GM12878 (cell line): ENCODE measurements around the gene DMD. TPM values are rescaled to one million over a fixed set of nuclear protein-coding genes. Genes with fewer than 3 reads are reported as not detected.

Experiments
- ATAC-seq: fragments of 200-7000 bp; cut with Tn5 transposase; 3 replicates; pipeline ENCODE4 v1.9.1; 2020; ENCODE audit warnings: mild to moderate bottlenecking, moderate library complexity
- BruUV-seq: library from RNA; stranded (reverse); fragments of 400-500 nt; replicated peaks from 2 replicates; lab custom pipeline; 2021; lab: Mats Ljungman, UMichigan
- CTCF ChIA-PET: fragments of 300-600 bp; sonication (Branson Sonifier 250); formaldehyde crosslinking; extraction: SDS; loops from one replicate; lab custom pipeline; 2021; ENCODE audit warnings: inconsistent platforms; lab: Yijun Ruan, JAX
- POLR2A ChIA-PET: fragments of 350-600 bp; formaldehyde crosslinking; extraction: SDS; loops from one replicate; lab custom pipeline; 2021; ENCODE audit warnings: inconsistent platforms; lab: Charles Lee
- RAD21 ChIA-PET: fragments of 300-600 bp; sonication (Branson Sonifier 250); formaldehyde crosslinking; loops from one replicate; lab custom pipeline; 2023; ENCODE audit warnings: antibody characterized with exemption; ENCODE audit not compliant: unreplicated experiment; lab: Charles Lee
- SMC1A ChIA-PET: fragments of 300-600 bp; sonication (Branson Sonifier 250); formaldehyde crosslinking; loops from one replicate; lab custom pipeline; 2023; ENCODE audit not compliant: unreplicated experiment, uncharacterized antibody; lab: Charles Lee
- DNase-seq: peaks from one replicate; pipeline ENCODE4 v3.0.0-alpha.2; 2011; ENCODE audit warnings: low read depth, low spot score
- FAIRE-seq: peaks from 3 replicates; lab custom pipeline; 2011; peaks lifted over from hg19 to GRCh38; lab: Jason Lieb, UNC
- H2AFZ ChIP-seq: 2 replicates; pipeline ENCODE4 v1.6.0; 2011; ENCODE audit warnings: low read depth, low read length, control low read depth; ENCODE audit not compliant: control insufficient read depth
- H3K27ac ChIP-seq: 2 replicates; pipeline ENCODE4 v1.5.1; 2011; ENCODE audit warnings: control low read depth; ENCODE audit not compliant: control insufficient read depth, insufficient read depth
- H3K27me3 ChIP-seq, 2 experiments: replicated peaks in 1 of 2; 2 replicates each; pipeline versions ENCODE4 v1.6.0 to v1.6.1; 2011; ENCODE audit warnings: low read length in 1 of 2; ENCODE audit not compliant: control insufficient read depth in 2 of 2, insufficient read depth in 2 of 2
- H3K36me3 ChIP-seq, 2 experiments: 2 replicates each; pipeline ENCODE4 v1.5.1; 2011; ENCODE audit warnings: low read length in 1 of 2; ENCODE audit not compliant: control insufficient read depth in 2 of 2, insufficient read depth in 2 of 2
- H3K4me1 ChIP-seq: 2 replicates; pipeline ENCODE4 v1.6.1; 2011; ENCODE audit warnings: mild to moderate bottlenecking, low read length, moderate library complexity, mixed read lengths; ENCODE audit not compliant: control insufficient read depth, insufficient read depth
- H3K4me2 ChIP-seq: 2 replicates; pipeline ENCODE4 v1.6.0; 2011; ENCODE audit warnings: control low read depth; ENCODE audit not compliant: control insufficient read depth, insufficient read depth
- H3K4me3 ChIP-seq: fragments of 200-600 bp; sonication (generic); 2 replicates; pipeline ENCODE4 v1.5.1; 2016
- H3K79me2 ChIP-seq: 2 replicates; pipeline ENCODE4 v1.6.0; 2011; ENCODE audit warnings: low read length; ENCODE audit not compliant: control insufficient read depth, insufficient read depth
- H3K9ac ChIP-seq: 2 replicates; pipeline ENCODE4 v1.8.0; 2011; ENCODE audit warnings: low read length, control low read depth, mixed read lengths; ENCODE audit not compliant: control insufficient read depth, insufficient read depth
- H3K9me3 ChIP-seq: replicated peaks from 3 replicates; pipeline ENCODE4 v1.5.1; 2011; ENCODE audit warnings: mild to moderate bottlenecking, low read length; ENCODE audit not compliant: control insufficient read depth, insufficient read depth
- H4K20me1 ChIP-seq: 2 replicates; pipeline ENCODE4 v1.6.0; 2011; ENCODE audit not compliant: control insufficient read depth, insufficient read depth
- MXI1 ChIP-seq: fragments of 150-350 bp; IDR thresholded peaks from 2 replicates; pipeline ENCODE4 v1.6.1; 2011; ENCODE audit warnings: low read depth, mild to moderate bottlenecking, inconsistent platforms, low read length, improper control_type of control experiment
- NFYB ChIP-seq: IDR thresholded peaks from 2 replicates; pipeline ENCODE4 v1.6.1; 2011; ENCODE audit warnings: low read depth, mild to moderate bottlenecking, low read length, improper control_type of control experiment, moderate library complexity; ENCODE audit not compliant: insufficient read depth
- PAX5 ChIP-seq: IDR thresholded peaks from 2 replicates; pipeline ENCODE4 v1.6.1; 2011; ENCODE audit warnings: low read depth, low read length, borderline replicate concordance
- PRDM15 ChIP-seq: fragments of 450-650 bp; formaldehyde crosslinking; IDR thresholded peaks from 2 replicates; pipeline ENCODE4 v1.4.0; 2020; ENCODE audit warnings: mild to moderate bottlenecking, moderate library complexity
- SIN3A ChIP-seq: IDR thresholded peaks from 2 replicates; pipeline ENCODE4 v1.6.1; 2012; ENCODE audit warnings: low read depth, low read length, improper control_type of control experiment
- SPI1 ChIP-seq: IDR thresholded peaks from 2 replicates; pipeline ENCODE4 v1.6.1; 2011; ENCODE audit warnings: low read depth, mild to moderate bottlenecking, low read length, moderate library complexity, borderline replicate concordance; ENCODE audit not compliant: insufficient read depth
- ZNF384 ChIP-seq: IDR thresholded peaks from 2 replicates; pipeline ENCODE4 v1.6.1; 2012; ENCODE audit warnings: low read depth, mild to moderate bottlenecking, low read length, improper control_type of control experiment, borderline replicate concordance
- WGBS: methylation state at CpG from one replicate; pipeline ENCODE4 v1.1.6; 2016; ENCODE audit warnings: low lambda C conversion rate; ENCODE audit not compliant: insufficient replicate concordance, insufficient coverage; ENCODE audit errors: missing lambda C conversion rate; 5-methylcytosine and 5-hydroxymethylcytosine counted together
- in situ Hi-C: fragments of 300-500 bp; cut with MboI; formaldehyde crosslinking; loops from 9 replicates; pipeline ENCODE4 v1.14.3; 2018; ENCODE audit warnings: mixed read lengths
- intact Hi-C: fragments of 100-400 bp; cut with micrococcal nuclease; formaldehyde crosslinking; loops from one replicate; pipeline ENCODE4 v1.14.2; 2022; ENCODE audit not compliant: unreplicated experiment
- polyA plus RNA-seq, 11 experiments: library from polyadenylated mRNA; depleted of rRNA in 4 of 11; unstranded in 6 of 11; stranded (reverse) in 5 of 11; fragments of >200 nt; fragmentation: Nextera tagmentation in 4 of 11; fragmentation: Illumina TruSeq in 1 of 11; extraction: Ambion mirVana in 4 of 11; extraction: Trizol in 1 of 11; gene quantifications; 1 replicate in 1 of 11; 2 replicates in 10 of 11; pipeline versions ENCODE4 v1.2.1 to v1.2.3, GENCODE V29; 2011 to 2016; ENCODE audit warnings: inconsistent platforms in 2 of 11, missing spikeins in 2 of 11, low read depth in 1 of 11
- total RNA-seq, 4 experiments: library from RNA; depleted of rRNA in 3 of 4; stranded (reverse); fragments of >200 nt in 3 of 4; fragmentation: Illumina TruSeq in 1 of 4; extraction: Trizol in 1 of 4; gene quantifications; 2 replicates each; pipeline versions ENCODE4 v1.2.1 to v1.2.3, GENCODE V29; 2013 to 2021

DMD gene
- total and polyA plus RNA-seq, 10 of the 15 experiments (the other 5 are each of a cell fraction or from before 2014, with no cell fraction given) = 1.4 to 24.3 (median 4.3) TPM

- ATAC-seq (no peak; the same call in 2 of the 3 replicates), FAIRE-seq (no peak), DNase-seq (no peak)
- ChIA-PET CTCF (interaction anchor here (1.4 to 2.0 kb wide), 2 partner anchors 103 to 279 kb away, joined by 3 to 7 read pairs; no protein-coding TSS in a partner anchor), SMC1A (interaction anchor here (0.6 to 2.3 kb wide), 4 partner anchors 8 to 345 kb away, joined by 3 to 8 read pairs (median 3); no protein-coding TSS in a partner anchor), POLR2A (no interaction called here), RAD21 (no interaction called here)
- no peak overlapping the region for H2AFZ ChIP-seq
- no peaks in the 10 kb centered on the region for H3K79me2 ChIP-seq
- H3K4me1 ChIP-seq = no peaks in the 10 kb centered on the region
- no peaks in the 10 kb centered on the region for H3K9me3 ChIP-seq
- no peak overlapping the region for H3K27ac ChIP-seq
- no peaks in the 10 kb centered on the region for H4K20me1 ChIP-seq
- TF ChIP-seq SIN3A = no peak
- TF ChIP-seq ZNF384 = no peak
- no peak for TF ChIP-seq NFYB
- H3K9ac ChIP-seq = no peak overlapping the region
- no peak overlapping the region for H3K4me2 ChIP-seq
- intact Hi-C loops = no loop called here
- no peak overlapping the region for H3K4me3 ChIP-seq
- no TSS peak for BruUV-seq
- H3K27me3 ChIP-seq = no peaks in the 10 kb centered on the region; a peak in 1 of 4 replicates
- 22% methylated on average over 2 of the region's 2 CpGs for WGBS
- in situ Hi-C loops = no loop called here
- no peaks in the 10 kb centered on the region for H3K36me3 ChIP-seq
Observed at GRCh38 chrX:31316340-31316991, 1894.9 kb downstream of the DMD start.

- RAD21 ChIA-PET = no interaction called here
- Histone ChIP-seq H3K4me1 (no peaks in the 10 kb centered on the region), H2AFZ (no peak overlapping the region), H3K4me2 (no peak overlapping the region), H3K27ac (no peak overlapping the region), H3K27me3 (no peaks in the 10 kb centered on the region), H3K9me3 (no peaks in the 10 kb centered on the region; the same call in 2 of the 3 replicates), H3K36me3 (no peaks in the 10 kb centered on the region), H3K79me2 (no peaks in the 10 kb centered on the region), H3K9ac (no peak overlapping the region), H3K4me3 (no peak overlapping the region), H4K20me1 (no peaks in the 10 kb centered on the region)
- FAIRE-seq (no peak), DNase-seq (no peak), ATAC-seq (no peak)
- BruUV-seq = no TSS peak
- POLR2A ChIA-PET = no interaction called here
- intact Hi-C loops = no loop called here
- SMC1A ChIA-PET = interaction anchor here (0.8 to 1.1 kb wide), 3 partner anchors 13 to 101 kb away, joined by 3 to 4 read pairs (median 3); no protein-coding TSS in a partner anchor
- 36% methylated on average over 3 of the region's 3 CpGs for WGBS
- CTCF ChIA-PET = interaction anchor here (2.0 kb wide), 1 partner anchor 278 kb away, joined by 7 read pairs; no protein-coding TSS in a partner anchor
- in situ Hi-C loops = no loop called here
- TF ChIP-seq SPI1 = no peak
- TF ChIP-seq PAX5 = no peak
- no peak for TF ChIP-seq MXI1
- TF ChIP-seq PRDM15 (CRISPR knock-in tag) = no peak
Observed at GRCh38 chrX:31314921-31315320, 1896.4 kb downstream of the DMD start.
